Esophagus muscularis mucosa (tissue), 4 donors: ENCODE data around the gene CLCN4. TPM values are rescaled to one million over a fixed set of nuclear protein-coding genes. Genes with fewer than 3 reads are reported as not detected.

Experiments used
- DNase-seq: peaks from one replicate; pipeline ENCODE4 v3.0.0-alpha.2; 2017; ENCODE audit errors: extremely low spot score
- H3K27ac ChIP-seq, 4 donors: fragments of 200-600 bp; sonication (generic); replicated peaks in 1 of 4; 1 replicate in 3 of 4; 2 replicates in 1 of 4; pipeline ENCODE4 v1.5.1; 2016 to 2019; ENCODE audit warnings: mild to moderate bottlenecking in 1 of 4
- H3K27me3 ChIP-seq, 4 donors: fragments of 200-600 bp; sonication (generic); one replicate each; pipeline versions ENCODE4 v1.5.1 to v1.6.0; 2016 to 2019
- H3K36me3 ChIP-seq, 4 donors: fragments of 200-600 bp; sonication (generic); one replicate each; pipeline ENCODE4 v1.5.1; 2016 to 2019
- H3K4me1 ChIP-seq, 4 donors: fragments of 200-600 bp; sonication (generic); one replicate each; pipeline ENCODE4 v1.5.1; 2016 to 2019
- H3K4me3 ChIP-seq, 4 donors: fragments of 200-600 bp; sonication (generic); 1 replicate in 2 of 4; 2 replicates in 2 of 4; pipeline ENCODE4 v1.5.1; 2016 to 2019; ENCODE audit warnings: mild to moderate bottlenecking in 4 of 4, moderate library complexity in 1 of 4
- H3K9me3 ChIP-seq, 4 donors: fragments of 200-600 bp; sonication (generic); 1 replicate in 3 of 4; 2 replicates in 1 of 4; pipeline ENCODE4 v1.5.1; 2016 to 2019
- CTCF ChIP-seq, 3 experiments: fragments of 200-600 bp in 2 of 3; fragments of 450-650 bp in 1 of 3; sonication (generic) in 2 of 3; IDR thresholded peaks; one replicate each; pipeline ENCODE4 v1.5.1; 2017 to 2019; ENCODE audit warnings: antibody characterized with exemption in 3 of 3, mild to moderate bottlenecking in 2 of 3, moderate library complexity in 1 of 3
- EP300 ChIP-seq: sonication (generic); formaldehyde crosslinking; IDR thresholded peaks from one replicate; pipeline ENCODE4 v1.6.1; 2017; ENCODE audit warnings: antibody characterized with exemption
- POLR2A ChIP-seq: fragments of 450-650 bp; IDR thresholded peaks from one replicate; pipeline ENCODE4 v1.6.1; 2017; ENCODE audit warnings: antibody characterized with exemption, moderate library complexity, mild to moderate bottlenecking, low read depth
- POLR2AphosphoS5 ChIP-seq, 2 donors: sonication (generic); formaldehyde crosslinking; IDR thresholded peaks; one replicate each; pipeline ENCODE4 v1.6.1; 2017; ENCODE audit warnings: antibody characterized with exemption in 2 of 2
- WGBS: methylation state at CpG from one replicate; pipeline ENCODE4 v1.1.5; 2018; 5-methylcytosine and 5-hydroxymethylcytosine counted together
- intact Hi-C: fragments of 100-400 bp; cut with DNase I; formaldehyde crosslinking; loops from one replicate; pipeline ENCODE4 v1.15.1; 2023
- total RNA-seq, 4 donors: library from RNA; depleted of rRNA; stranded (reverse); fragments of >200 nt; gene quantifications; one replicate each; pipeline versions ENCODE4 v1.1.0 to v1.2.1, GENCODE V29; 2016

CLCN4 gene
- total RNA-seq, 4 donors from 2014 or later = 0.42 to 1.8 (median 1.1) TPM

- Histone ChIP-seq H3K36me3 (no peaks in the 10 kb centered on the region), H3K4me3 (no peak overlapping the region), H3K27ac (no peak overlapping the region), H3K4me1 (peaks cover 5 to 10% (median 7%) of the 10 kb centered on the region in 4 donors), H3K9me3 (peaks cover 0 to 7% (median 0%) of the 10 kb centered on the region in 4 donors), H3K27me3 (peaks cover 0 to 19% (median 10%) of the 10 kb centered on the region in 4 donors)
- intact Hi-C loops = no loop called here
- DNase-seq = no peak
- TF ChIP-seq POLR2A = no peak
- no peak for TF ChIP-seq POLR2AphosphoS5 (IDR thresholded peaks at IDR 0.05)
- no peak for TF ChIP-seq CTCF (IDR thresholded peaks at IDR 0.05)
- TF ChIP-seq EP300 = no peak
- WGBS = 72% methylated on average over 2 of the region's 2 CpGs
These were observed 6.3 kb downstream of the CLCN4 start for GRCh38 chrX:10163031-10163430.

DNA sequence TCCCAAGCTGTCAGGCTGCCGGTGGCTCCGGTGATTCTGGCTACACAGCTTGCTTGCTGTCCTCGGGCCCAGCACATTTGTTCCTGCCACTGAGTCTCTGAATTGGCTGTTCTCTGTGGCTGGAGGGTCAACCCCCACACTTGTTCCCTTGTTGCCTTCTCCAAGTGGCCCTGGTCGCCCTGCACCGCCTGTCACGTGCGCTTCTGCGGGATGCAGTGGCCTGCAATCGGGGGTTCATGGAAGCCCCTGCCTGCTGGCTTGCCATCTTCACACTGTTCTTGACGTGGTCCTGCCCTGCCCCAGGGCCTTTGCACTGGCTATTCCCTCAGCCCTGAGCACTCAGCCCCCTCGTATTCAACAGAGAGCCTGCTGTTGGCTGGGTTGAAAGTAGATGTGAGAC lies 8.1 kb downstream of the CLCN4 start:
- peaks cover 0 to 7% (median 0%) of the 10 kb centered on the region in 4 donors for H3K9me3 ChIP-seq
- no peak overlapping the region for H3K4me3 ChIP-seq
- no peak for TF ChIP-seq POLR2AphosphoS5 (IDR thresholded peaks at IDR 0.05)
- H3K36me3 ChIP-seq = no peaks in the 10 kb centered on the region
- no peak for DNase-seq
- H3K27me3 ChIP-seq = peaks cover 0 to 9% (median 2%) of the 10 kb centered on the region in 4 donors
- intact Hi-C loops = no loop called here
- no peaks in the 10 kb centered on the region for H3K4me1 ChIP-seq
- no peak overlapping the region for H3K27ac ChIP-seq
- WGBS = 97% methylated on average over 7 of the region's 11 CpGs

- H3K9me3 ChIP-seq = peaks cover 0 to 7% (median 0%) of the 10 kb centered on the region in 4 donors
- H3K36me3 ChIP-seq = no peaks in the 10 kb centered on the region
- peaks cover 0 to under 1% (median 0%) of the 10 kb centered on the region in 4 donors for H3K27me3 ChIP-seq
- no peaks in the 10 kb centered on the region for H3K4me1 ChIP-seq
- TF ChIP-seq POLR2AphosphoS5 (IDR thresholded peaks at IDR 0.05) (no peak), EP300 (no peak), POLR2A (no peak), CTCF (IDR thresholded peaks at IDR 0.05) (no peak)
- intact Hi-C loops = no loop called here
- H3K27ac ChIP-seq = no peak overlapping the region
- DNase-seq = no peak
- H3K4me3 ChIP-seq = no peak overlapping the region
- 76% methylated on average over 18 of the region's 18 CpGs for WGBS
These were observed 8.9 kb downstream of the CLCN4 start for GRCh38 chrX:10165580-10166247.

DNA sequence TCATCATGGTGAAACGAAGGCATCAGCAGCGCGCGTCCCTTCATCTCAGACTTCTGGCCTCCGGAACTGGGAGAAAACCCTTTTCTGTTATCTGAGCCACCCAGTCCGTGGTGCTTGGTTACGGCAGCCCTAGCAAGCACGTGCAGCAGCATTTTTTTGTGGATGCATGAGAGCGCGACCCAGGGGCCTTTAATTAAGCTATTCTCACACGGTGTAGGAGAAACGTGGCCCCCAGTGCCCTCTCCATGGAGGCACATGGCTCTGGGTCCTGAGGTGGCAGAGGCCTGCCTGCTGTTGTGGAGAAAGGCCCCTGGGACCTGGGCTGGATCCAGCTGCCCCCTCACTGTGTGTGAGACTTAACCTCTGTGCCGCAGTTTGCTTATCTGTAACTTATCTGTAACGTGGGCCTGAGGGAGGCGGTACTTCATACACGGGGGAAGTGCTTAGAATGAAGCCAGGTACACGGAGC lies 9.5 kb downstream of the CLCN4 start:
- Histone ChIP-seq H3K4me1 (no peaks in the 10 kb centered on the region), H3K27me3 (no peaks in the 10 kb centered on the region), H3K4me3 (no peak overlapping the region), H3K36me3 (no peaks in the 10 kb centered on the region), H3K27ac (no peak overlapping the region), H3K9me3 (peaks cover 0 to 7% (median 0%) of the 10 kb centered on the region in 4 donors)
- 73% methylated on average over 17 of the region's 17 CpGs for WGBS
- TF ChIP-seq CTCF (IDR thresholded peaks at IDR 0.05) (no peak), EP300 (no peak), POLR2AphosphoS5 (IDR thresholded peaks at IDR 0.05) (no peak), POLR2A (no peak)
- no peak for DNase-seq
- intact Hi-C loops = no loop called here

GRCh38 chrX:10166731-10167151 lies 10.0 kb downstream of the CLCN4 start:
- no peak for TF ChIP-seq EP300
- no peak for TF ChIP-seq POLR2A
- no peak for TF ChIP-seq POLR2AphosphoS5 (IDR thresholded peaks at IDR 0.05)
- TF ChIP-seq CTCF (IDR thresholded peaks at IDR 0.05) = no peak
- H3K9me3 ChIP-seq = peaks cover 0 to 7% (median 0%) of the 10 kb centered on the region in 4 donors
- H3K36me3 ChIP-seq = no peaks in the 10 kb centered on the region
- no peaks in the 10 kb centered on the region for H3K4me1 ChIP-seq
- 60% methylated on average over 7 of the region's 8 CpGs for WGBS
- no peak overlapping the region for H3K27ac ChIP-seq
- H3K4me3 ChIP-seq = no peak overlapping the region
- H3K27me3 ChIP-seq = no peaks in the 10 kb centered on the region
- DNase-seq = no peak
- intact Hi-C loops = no loop called here
